HG03060 (cell line): ENCODE results near the gene CYLD.

Source experiments
- ATAC-seq: cut with Tn5 transposase; IDR thresholded peaks from one replicate; pipeline ENCODE4 v1.9.1; 2021; ENCODE audit warnings: low read depth, moderate number of reproducible peaks; ENCODE audit not compliant: unreplicated experiment

The CYLD gene

GRCh38 chr16:50709980-50710379 is 31.9 kb upstream of the CYLD start:
- no peak for ATAC-seq

- no peak for ATAC-seq
Measured at GRCh38 chr16:50711040-50711439, 30.8 kb upstream of the CYLD start.

GRCh38 chr16:50711862-50712559 is 29.9 kb upstream of the CYLD start:
- no peak for ATAC-seq

GRCh38 chr16:50712560-50712898 is 29.4 kb upstream of the CYLD start:
- ATAC-seq = no peak

- no peak for ATAC-seq
Measured at GRCh38 chr16:50712956-50713355, 28.9 kb upstream of the CYLD start.

- no peak for ATAC-seq
Measured at GRCh38 chr16:50717091-50717490, 24.8 kb upstream of the CYLD start.

GRCh38 chr16:50717494-50717893 is 24.4 kb upstream of the CYLD start:
- ATAC-seq = no peak

GRCh38 chr16:50718061-50718760 is 23.7 kb upstream of the CYLD start:
- ATAC-seq = no peak

GRCh38 chr16:50718761-50719400 is 23.0 kb upstream of the CYLD start:
- ATAC-seq = no peak

GRCh38 chr16:50719401-50720337 is 22.2 kb upstream of the CYLD start:
- ATAC-seq = no peak

GRCh38 chr16:50721549-50722404 is 20.1 kb upstream of the CYLD start:
- no peak for ATAC-seq

- ATAC-seq = no peak
Measured at GRCh38 chr16:50722405-50722737, 19.5 kb upstream of the CYLD start.

- no peak for ATAC-seq
Measured at GRCh38 chr16:50722960-50723359, 18.9 kb upstream of the CYLD start.

GRCh38 chr16:50724306-50724705 is 17.6 kb upstream of the CYLD start:
- ATAC-seq = no peak

GRCh38 chr16:50731130-50731988 is 10.5 kb upstream of the CYLD start:
- ATAC-seq = no peak

GRCh38 chr16:50731989-50732832 is 9.7 kb upstream of the CYLD start:
- no peak for ATAC-seq

- no peak for ATAC-seq
Measured at GRCh38 chr16:50733468-50733867, 8.4 kb upstream of the CYLD start.

- no peak for ATAC-seq
Measured at GRCh38 chr16:50735629-50736122, 6.2 kb upstream of the CYLD start.
